Endothelial cell of umbilical vein (primary cell): ENCODE data around the gene CXCR3.

Experiments
- CTCF ChIP-seq, 2 donors: IDR thresholded peaks; 1 replicate in 1 of 2; 2 replicates in 1 of 2; pipeline ENCODE4 v1.5.1; 2011; ENCODE audit warnings: low read length in 2 of 2, mild to moderate bottlenecking in 2 of 2, moderate library complexity in 2 of 2, control low read depth in 1 of 2, inconsistent platforms in 1 of 2, low read depth in 1 of 2; ENCODE audit not compliant: insufficient read depth in 1 of 2; ENCODE audit errors: extremely low read depth in 1 of 2
- EZH2 ChIP-seq: IDR thresholded peaks from 2 replicates; pipeline ENCODE4 v1.6.1; 2012; ENCODE audit warnings: borderline replicate concordance, low read depth, mild to moderate bottlenecking, moderate library complexity, low read length, inconsistent platforms; ENCODE audit not compliant: severe bottlenecking
- FOS ChIP-seq: IDR thresholded peaks from 2 replicates; pipeline ENCODE4 v1.6.1; 2011; ENCODE audit warnings: mild to moderate bottlenecking, low read length, moderate library complexity, borderline replicate concordance; ENCODE audit not compliant: insufficient read depth
- JUN ChIP-seq: IDR thresholded peaks from 2 replicates; pipeline ENCODE4 v1.6.1; 2011; ENCODE audit warnings: borderline replicate concordance, low read depth; ENCODE audit not compliant: insufficient read length, insufficient read depth
- MAX ChIP-seq: IDR thresholded peaks from 2 replicates; pipeline ENCODE4 v1.6.1; 2011; ENCODE audit not compliant: insufficient read depth, insufficient read length
- MYC ChIP-seq: IDR thresholded peaks from one replicate; pipeline ENCODE4 v1.6.1; 2011; ENCODE audit warnings: mild to moderate bottlenecking, low read depth, low read length
- POLR2A ChIP-seq: IDR thresholded peaks from 2 replicates; pipeline ENCODE4 v1.6.1; 2012; ENCODE audit warnings: low read depth, mild to moderate bottlenecking, control low read depth, low read length
- POLR2AphosphoS5 ChIP-seq: IDR thresholded peaks from 2 replicates; pipeline ENCODE4 v1.6.1; 2012; ENCODE audit warnings: low read depth, mild to moderate bottlenecking, control low read depth, low read length, moderate library complexity; ENCODE audit not compliant: insufficient read depth

- TF ChIP-seq CTCF (IDR thresholded peaks at IDR 0.05; ENCODE audit: extremely low read depth in 1 of 2, insufficient read depth in 1 of 2, low read depth in 1 of 2, low read length in 2 of 2) (no peak), POLR2AphosphoS5 (no peak), POLR2A (no peak), EZH2 (no peak), MAX (no peak), FOS (no peak), JUN (no peak), MYC (no peak)
Measured at GRCh38 chrX:71664889-71665491, 46.7 kb upstream of the CXCR3 start.
